Ammon's horn (tissue), 1 donor: ENCODE measurements around the gene FTH1.
"Not testable (repeated sequence)": the region's sequence is repeated elsewhere in the genome, so short reads cannot be mapped to it uniquely, and the experiment has no call there.

Experiments
- DNase-seq: peaks from one replicate; pipeline ENCODE4 v3.0.0-alpha.2; 2016; ENCODE audit warnings: low spot score

FTH1 gene

DNA sequence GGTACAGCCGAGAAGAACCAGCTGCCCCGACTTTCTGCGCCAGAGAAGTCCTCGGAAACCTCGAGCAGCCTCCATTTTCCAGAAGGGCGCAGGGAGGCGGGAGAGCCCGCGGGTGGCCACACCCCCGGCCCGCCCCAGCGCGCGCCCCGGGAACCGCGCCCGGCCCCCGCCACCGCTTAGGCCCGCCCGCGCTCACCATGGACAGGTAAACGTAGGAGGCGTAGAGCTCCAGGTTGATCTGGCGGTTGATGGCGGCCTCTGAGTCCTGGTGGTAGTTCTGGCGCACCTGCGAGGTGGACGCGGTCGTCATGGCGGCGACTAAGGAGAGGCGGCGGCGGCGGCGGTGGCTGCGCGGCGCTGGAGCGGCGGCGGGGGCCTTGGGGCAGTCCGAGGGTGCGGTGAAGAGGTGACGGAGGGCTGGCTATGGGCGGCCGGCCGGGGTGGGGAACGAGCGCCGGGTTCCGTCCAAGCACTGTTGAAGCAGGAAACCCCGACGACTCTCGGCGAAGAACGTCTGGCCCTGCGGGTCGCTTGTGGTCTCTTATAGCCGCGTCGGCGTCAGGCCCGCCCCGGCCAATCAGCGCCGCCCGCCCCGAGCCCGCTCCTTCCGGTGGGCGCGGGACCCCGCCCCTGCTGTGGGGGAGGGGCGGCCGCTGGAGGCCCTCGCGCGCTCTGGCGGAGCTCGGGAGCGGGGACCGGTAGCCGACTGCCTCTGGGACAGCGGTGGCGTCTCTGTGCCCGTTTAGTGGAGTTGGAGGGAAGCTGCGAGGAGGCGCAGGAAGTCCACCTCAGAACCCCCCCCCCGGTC lies at the start of gene FTH1:
TSS of gene FTH1 (minus strand) at position 519 of the 808 bp plus-strand sequence. CDS start at position 310, 209 bp downstream.
- DNase-seq: peak; percentile 95

DNA sequence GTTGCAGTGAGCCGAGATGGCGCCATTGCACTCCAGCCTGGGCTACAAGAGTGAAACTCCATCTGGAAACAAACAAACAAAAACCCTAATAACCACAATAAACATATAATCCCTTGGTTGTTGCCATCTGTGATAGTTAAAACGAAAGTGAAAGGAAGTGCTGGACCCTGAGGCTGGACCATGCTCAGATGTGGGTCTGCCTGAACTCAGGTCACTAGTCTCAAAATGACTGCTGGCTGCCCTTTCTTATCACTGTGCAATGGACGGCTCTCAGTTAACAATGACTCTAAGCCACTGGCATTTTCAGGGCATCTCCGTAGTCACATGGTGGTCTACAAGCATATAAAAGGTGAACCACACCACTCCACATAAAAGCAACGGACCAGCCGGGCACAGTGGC lies 48.2 kb upstream of the FTH1 start:
- no peak for DNase-seq

DNA sequence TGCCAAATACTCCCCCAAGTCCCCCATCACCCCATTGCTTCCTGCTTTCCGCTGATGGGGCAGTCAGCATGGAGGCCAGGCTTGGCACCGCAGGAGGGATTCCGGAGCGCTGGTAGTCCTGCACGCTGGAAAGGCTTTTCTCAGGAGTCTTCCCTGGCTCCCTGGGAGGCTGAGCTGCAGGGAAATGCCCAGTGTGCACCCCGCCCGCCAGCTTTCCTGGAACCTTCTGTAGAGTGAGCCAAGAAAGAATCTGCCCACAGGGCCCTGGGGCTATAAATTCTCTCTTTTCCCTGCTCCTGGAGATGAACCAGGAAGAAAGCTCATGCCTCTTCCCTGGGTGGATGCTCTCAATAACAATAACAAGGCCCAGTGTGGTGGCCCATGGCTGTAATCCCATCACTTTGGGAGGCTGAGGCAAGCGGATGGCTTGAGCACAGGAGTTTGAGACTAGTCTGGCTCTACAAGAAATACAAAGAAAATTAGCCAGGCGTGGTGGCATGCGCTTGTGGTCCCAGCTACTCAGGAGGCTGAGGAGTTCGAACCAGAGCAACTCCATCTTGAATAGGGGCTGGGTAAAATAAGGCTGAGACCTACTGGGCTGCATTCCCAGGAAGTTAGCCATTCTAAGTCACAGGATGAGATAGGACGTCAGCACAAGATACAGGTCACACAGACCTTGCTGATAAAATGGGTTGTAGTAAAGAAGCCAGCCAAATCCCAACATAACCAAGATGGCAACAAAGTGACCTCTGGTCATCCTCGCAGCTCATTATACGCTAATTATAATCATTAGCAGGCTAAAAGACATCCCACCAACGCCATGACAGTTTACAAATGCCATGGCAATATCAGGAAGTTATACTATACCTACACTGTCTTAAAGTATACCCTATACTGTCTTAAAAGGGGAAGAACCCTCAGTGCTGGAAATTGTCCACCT lies 46.4 kb upstream of the FTH1 start:
- DNase-seq: no peak

DNA sequence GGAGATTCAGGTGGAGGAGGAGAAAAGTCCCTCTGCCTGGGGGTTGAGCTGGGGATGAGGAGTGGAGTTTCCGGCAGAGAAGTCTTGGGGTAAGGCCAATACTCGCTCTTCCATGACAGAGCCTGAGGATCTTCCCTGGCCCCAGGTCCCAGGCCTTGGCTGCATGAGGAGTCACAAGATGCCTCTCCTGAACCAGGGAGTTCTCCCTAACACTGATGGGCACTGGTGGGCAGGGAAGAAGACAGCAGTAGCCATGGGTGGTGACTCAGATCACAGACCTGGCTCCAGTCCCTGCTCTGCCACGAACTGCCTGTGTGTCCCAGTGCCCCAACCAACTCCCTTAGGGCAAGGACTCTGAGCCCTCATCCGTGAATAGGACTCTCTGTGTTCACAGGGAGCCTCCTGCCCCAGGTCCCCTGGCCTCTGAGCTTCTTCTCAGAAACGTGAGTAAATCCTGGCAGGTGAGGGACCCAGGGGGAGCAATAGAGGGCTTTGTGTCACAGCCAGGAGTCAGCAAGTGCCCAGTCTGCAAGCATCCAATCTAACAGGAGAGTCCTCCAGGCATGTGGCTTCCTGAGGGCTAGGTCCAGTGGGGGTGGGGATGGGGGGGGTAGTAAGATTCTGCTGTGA lies 45.5 kb upstream of the FTH1 start:
- no peak for DNase-seq

DNA sequence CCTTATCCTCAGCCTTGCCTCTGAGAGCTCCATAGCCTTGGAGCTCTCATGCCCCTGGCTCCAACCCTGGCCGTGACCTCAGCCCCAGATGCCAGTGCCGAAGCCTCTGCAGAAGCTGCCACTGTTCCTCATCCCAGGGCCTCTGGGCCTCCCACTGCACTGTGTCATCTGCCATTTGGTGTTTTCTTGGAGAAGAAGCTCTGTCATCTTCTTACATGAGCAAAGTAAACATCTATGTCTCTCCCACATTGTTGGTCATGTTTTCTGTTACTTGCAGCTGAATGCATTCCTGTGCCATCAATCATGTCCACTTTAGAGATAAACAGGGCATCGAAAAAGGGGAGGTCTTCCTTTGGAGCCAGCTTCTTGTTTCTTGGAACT lies 45.0 kb upstream of the FTH1 start:
- DNase-seq: no peak

DNA sequence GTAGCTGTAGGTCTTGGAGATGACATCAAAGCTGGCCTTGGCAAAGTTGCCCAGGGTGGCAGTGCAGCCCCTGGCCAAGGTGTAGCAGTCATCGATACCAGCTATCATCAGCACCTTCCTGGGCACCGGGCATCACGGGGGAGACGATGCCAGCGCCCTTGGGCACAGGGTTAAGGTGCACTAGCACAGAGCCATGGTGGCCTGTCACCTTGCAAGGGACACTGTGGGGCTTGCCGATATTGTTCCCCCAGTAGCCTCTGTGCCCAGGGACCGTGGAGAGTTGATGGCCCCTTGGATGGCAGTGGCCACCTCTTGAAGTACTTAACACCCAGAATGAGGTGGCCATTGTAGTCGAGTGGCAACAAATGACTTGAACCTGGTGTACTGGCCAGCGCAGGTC lies 44.4 kb upstream of the FTH1 start:
- no peak for DNase-seq

DNA sequence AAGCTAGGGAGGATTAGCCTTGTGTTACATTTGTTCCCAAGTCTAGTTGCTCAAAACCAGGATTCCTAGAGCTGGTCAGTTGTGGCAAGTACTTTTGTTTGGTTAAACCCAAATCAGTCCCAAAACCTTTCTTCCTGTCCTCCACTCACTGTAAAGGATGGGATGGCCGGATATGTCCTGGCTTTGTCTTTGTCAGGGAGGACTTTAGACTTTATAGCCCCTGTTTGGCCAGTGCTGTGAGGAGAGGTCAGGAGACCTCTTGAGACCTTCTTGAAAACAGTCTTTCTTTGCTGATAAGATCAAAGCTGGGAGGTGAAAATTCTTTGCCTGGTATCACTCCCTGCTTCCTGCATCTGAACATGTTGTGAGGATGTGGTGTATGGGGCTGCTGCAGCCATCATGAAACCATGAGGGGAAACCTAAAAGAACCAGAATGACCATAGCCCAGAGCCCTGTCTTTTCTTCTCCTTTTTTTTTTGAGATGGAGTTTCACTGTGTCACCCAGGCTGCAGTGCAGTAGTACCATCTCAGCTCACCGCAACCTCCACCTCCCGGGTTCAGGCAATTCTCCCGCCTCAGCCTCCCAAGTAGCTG lies 43.6 kb upstream of the FTH1 start:
- DNase-seq: no peak

DNA sequence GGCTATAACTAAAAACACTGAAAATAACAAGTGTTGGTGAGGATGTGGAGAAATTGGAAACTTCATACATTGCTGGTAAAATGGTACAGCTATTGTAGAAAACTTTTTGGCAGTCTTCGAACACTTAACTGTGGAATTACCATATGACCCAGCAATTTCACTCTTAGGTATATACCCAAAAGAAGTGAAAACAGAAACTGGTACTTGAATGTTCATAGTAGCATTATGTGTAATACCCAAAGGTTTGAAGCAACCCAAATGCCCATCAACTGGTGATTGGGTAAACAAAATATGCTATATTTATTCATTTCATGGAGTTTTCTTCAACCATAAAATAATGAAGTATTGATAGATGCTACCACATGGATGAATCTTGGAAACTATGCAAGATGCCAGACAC lies 40.8 kb upstream of the FTH1 start:
- no peak for DNase-seq

DNA sequence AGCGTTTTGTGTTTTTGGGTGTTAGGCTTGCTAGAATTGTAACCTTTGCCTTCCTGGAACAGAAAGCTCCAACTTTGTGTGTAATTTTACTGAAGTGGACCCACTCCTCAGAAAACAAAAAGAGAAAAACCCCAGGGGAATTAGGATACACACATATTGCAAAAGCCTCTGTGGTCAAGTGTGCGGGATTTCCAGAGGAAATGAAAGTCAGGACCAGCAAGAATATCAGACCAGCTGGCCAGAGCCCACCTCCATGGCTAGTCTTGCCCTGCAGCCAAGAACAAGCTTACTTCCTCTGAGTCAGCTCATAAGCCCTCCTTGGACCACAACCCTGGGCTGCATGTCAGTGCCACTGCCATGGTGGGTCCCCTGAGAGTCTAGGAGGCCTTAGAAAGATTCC lies 37.0 kb upstream of the FTH1 start:
- peak; percentile 54 for DNase-seq

DNA sequence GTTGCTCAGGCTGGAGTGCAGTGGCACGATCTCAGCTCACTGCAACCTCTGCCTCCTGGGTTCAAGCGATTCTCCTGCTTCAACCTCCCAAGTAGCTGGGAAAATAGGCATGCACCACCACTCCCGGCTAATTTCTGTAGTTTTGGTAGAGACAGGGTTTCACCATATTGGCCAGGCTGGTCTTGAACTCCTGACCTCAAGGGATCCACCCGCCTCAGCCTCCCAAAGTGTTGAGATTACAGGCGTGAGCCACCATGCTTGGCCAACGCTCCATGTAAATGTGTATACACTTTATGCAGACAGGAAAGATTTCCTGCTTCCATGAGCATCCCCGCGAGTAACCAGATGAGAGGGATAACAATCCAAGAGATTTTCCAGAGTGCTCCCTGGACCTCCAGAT lies 34.8 kb upstream of the FTH1 start:
- not testable (repeated sequence) for DNase-seq

DNA sequence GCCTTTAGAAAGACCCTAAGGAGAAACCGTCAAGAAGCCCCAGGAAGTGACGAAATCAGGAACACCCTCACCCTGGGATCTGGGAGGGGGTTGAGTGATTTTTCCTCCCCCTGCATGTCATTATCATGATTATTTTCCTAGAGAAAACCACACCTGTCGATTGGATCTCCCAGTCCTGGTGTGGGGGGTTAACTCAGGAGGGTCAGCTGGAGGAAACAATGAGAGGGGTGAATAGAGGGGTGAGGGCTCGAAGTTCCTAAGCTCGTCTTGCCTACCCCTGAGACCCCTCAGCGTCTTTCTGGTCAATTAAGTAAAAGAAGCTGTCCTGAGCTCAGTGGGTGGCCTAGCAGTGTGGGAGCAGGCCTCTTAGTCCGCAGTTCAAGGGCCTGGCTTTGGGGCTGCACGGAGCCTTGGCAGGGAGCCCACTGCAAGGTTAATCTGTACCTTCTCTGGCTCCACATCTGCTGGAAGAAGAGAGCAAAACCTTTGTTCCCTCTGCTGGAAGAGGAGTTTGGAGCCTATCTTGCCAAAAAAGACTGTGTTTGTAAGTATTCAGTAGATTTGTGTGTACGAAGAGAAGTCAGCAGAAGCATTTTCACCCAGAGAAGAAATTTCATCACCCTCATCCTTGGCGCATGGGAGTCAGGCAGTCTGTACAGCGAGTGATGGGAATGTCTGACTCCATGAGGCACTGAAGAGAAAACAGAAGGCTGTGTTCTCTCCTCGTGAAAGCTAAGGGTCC lies 34.2 kb upstream of the FTH1 start:
- peak; percentile 25 for DNase-seq

DNA sequence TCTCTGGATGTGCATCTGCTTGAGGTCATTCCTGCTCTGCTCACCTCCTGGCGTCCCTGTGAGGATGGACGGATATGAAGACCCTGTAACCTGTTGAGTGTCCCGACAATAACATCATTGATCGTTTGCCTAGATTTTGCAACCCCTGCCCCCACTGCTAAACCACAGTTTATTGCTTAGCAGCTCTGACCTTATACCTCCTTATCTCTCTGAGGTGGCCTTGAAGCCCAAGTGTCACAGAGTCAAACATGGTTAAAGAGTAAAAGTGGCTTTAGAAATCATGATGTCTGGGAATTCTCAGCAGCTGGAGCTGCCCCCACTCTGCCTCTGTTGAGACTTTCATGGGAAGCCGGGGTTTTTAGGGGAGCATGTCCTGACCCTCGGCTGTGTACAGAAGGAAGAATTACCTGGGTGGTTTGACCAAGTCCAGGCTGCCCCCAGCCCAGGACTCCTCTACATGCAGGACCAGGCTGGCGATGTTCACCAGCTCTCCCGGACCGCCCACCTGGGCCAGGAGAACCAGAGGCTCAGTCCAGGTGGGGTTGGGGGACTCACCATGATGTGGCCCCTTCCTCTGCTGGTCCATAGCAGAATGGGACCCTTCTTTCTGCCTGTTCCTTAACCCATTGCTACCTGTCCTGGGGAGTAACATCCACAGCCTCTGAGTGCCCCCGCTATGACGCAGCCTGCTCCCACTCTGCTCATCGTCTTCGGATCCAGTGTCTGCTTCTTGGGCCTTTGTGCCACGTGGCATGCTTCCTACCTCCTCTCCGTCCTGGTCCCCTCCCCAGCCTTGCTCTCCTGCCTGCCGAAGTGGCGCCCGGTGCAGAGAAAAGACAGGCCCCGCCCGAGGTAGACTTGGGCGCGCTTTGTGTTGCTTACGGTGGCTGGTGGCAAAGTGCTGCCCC lies 33.4 kb upstream of the FTH1 start:
- DNase-seq: no peak

DNA sequence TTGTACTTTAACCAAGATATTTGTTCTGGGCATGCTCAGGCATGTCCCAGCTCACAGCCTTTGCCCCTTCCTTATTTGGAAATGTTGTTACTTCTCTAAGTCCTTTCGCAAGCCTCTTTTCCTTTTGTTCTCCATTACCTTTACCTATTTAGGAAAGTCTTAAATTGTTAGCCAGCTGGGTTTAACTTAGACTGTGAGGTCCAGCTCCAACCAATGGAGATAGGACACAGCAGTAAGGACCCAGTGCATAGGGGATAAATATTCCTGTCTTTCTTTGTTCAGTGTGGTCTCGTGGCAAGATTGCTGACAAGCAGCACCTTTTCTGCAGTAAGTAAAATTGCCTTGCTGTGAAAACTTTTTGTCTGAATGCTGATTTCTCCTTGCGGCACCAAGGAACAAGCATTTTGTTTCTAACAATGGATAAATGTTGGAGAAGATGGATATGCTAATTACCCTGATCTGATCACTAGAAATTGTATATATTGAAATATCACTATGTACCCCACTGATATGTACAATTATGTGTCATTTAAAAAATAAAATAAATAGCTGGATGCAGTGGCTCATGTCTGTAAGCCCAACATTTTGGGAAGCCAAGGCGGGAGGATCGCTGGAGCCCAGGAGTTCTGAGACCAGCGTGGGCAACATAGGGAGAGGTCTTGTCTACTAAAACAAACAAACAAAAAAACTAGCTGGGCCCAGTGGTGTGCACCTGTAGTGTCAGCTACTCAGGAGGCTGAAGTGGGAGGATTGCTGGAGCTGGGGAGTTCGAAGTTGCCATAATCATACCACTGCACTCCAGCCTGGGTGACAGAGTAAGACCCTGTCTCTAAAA lies 31.9 kb upstream of the FTH1 start:
- no peak for DNase-seq

DNA sequence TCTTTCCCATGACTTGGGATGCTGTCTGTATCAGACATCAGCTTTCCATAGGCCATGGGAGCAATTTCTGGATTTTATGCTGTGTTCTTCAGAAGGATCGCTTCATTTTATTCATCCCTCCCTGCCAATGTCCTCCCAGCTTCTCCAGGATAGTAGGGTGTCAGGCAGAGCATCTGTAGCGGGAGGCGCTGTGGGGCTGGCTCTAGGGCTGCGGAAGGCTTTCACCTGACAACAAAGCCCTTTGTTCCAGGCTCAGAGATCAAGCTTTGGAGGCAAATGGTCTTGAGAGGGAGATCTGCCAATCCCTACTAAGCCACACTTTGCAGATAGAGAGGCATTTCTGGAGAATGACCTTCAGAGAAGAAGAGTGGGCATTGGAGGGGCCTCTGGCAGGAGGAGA lies 29.5 kb upstream of the FTH1 start:
- peak; percentile 92 for DNase-seq

DNA sequence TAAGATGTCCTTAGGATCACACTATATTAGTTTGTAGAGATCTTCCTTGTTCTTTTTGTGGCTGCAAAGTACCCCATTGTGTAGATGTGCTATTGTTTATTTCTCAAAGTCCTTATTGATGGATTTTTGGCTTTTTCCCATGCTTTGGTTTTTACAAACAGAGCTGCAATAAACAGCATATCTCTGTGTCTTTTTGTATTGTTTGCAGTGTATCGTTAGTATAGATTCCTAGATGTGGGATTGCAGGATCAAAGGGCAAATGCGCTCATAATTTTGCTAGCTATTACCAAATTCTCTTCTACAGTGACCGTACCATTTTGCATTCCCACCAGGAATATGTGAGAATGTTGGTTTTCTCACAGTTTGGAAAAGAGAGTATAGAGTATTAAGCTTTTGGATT lies 27.5 kb upstream of the FTH1 start:
- peak; percentile 70 for DNase-seq

DNA sequence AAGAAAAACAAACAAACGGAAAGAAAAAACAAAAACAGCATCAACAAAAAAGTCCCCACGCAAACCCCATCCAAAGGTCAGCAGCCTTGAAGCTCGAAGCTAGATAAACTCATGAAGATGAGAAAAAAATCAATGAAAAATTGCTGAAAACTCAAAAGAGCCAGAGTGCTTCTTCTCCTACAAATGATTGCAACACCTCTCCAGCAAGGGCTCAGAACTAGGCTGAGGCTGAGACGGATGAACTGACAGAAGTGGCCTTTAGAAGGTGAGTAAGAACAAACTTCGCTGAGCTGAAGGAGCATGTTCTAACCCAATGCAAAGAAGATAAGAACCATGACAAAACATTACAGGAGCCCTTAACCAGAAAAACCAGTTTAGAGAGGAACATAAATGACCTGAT lies 18.4 kb upstream of the FTH1 start:
- no peak for DNase-seq

DNA sequence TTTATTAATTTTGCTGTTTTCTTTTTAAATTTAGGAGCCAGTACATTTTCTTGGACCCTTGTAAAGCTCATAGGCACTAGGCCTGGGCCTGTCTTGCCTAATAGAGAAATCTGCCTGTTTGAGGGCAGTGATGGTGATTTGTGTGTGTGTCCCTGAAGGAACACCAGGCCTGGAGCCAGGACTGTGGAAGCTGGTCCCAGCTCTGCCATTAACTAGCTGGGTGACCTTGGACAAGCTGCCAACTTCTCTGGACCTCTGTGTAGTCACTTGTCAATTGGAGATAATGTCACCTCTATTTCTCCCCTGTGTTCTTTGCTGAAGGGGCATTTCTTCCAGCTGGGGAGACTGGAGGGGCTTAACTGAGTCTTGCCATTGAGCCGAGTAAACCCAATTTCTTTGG lies 16.0 kb upstream of the FTH1 start:
- DNase-seq: no peak

DNA sequence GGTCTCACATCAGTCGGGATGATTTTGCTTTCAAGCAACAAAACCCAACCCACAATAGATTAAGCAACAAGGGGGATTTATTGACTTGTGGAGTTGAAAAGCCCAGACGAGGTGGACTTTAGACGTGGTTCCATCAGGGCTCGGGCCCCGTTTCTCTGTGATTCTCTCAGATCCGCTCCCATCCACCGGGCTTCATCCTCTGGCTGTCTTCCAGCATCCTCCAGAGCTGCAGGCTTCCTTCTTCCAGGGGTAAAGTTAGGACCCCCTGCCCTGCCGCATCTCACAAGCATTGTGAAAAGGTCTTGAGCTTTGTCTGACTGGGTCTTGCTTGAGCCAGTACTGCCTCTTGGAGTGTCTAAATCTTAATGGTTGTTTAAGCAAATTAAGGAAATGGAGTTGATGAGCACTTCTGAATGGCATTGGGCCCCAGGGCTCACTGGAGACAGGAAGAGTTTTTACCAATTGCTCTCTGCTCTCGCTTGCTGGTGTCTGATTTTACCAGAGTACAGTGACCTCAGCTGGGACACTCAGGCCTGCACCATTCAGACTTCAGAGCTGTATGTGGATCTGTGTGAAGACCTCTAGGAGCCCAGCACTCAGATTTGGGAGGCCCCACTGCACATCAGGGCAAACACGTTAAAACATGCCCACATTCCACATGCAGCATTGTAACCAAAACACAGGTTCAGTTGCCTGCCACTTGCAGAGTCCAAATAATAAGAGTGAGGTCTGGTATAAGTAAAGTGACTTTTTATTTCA lies 13.5 kb upstream of the FTH1 start:
- no peak for DNase-seq
